Measurements from ENCODE around the gene USH2A.
A peak's percentile ranks its signal among the peaks of the same experiment; 100 is the strongest.
"Not testable (repeated sequence)": the region's sequence is repeated elsewhere in the genome, so short reads cannot be mapped to it uniquely, and the experiment has no call there.

The USH2A gene

DNA sequence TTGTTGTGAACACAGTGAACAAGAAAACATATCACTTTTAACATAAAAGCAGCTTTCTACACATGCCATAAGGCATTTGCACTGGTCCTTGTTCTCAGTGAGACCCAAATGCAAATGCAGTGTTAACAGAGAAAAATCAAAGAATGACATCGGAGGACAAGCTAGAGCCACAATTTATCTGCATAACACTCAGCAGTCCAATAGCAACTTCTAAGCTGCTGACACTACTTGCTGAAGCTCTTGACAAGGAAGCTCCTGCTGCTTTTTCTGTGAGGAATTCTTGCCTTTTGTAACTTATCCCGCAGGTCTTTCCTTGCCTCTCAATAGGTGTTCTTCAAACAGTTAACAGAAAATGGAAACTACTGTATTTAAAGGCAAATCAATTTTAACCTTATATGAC is 34.7 kb downstream of the USH2A start:
- no peak for DNase-seq (ENCODE audit: low spot score)

DNA sequence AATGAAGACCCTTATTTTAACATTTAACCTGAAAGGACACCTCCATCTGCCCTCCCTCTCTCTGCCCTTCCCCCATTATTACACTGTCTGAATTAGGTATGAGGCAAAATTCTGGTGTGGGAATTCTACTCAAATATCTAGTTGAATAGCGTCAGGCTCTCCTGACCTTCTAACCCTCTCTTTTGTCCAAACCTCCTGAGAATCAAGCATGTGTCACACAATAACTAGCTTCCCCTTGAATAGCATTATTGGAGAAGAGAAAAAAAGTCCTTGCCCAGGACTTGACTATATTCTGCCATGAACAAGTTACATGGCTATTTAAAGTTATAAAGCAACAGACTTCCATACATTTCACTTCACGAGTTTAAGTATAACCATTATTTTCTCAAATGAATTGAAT is 35.5 kb downstream of the USH2A start:
- DNase-seq (ENCODE audit: low spot score): no peak

DNA sequence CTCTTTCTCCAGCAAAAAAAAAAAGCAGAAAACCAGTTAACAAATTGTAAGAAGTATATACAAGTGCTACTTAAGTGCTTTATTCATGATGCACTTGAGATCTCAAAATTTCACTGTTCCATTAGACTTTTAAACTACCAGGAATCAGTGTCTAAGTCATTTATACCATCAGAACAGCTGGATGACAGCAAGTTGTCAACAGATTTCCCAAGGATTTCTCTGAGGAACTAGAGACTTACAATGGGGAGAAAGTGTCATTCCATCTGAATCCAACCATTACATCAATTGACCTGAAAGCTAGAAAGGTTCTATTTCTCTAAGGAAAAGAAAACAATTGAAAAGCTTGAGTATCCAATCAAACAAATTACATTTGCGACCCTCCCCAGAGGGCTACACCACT is 43.8 kb downstream of the USH2A start:
- DNase-seq (ENCODE audit: low spot score): no peak

GRCh38 chr1:216368249-216368648 is 55.0 kb downstream of the USH2A start:
- DNase-seq (ENCODE audit: low spot score): no peak

DNA sequence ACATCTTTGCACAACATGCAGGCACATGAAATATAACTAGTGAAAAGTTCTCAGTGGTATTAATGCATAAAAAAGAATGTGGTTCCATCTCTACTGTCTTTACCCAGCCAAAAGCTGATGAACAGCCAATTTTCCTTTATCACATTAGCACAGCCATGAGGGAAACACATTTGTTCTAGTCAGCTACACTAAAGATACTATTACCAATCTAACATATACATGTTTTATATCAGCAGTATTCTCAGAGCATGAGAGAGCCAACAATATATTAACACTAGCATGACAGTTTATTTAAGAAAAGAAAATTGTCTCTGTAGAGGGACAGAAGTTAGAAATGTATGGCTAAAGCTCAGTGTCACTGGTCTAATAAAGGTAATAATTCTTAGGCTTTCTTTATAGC is 56.3 kb downstream of the USH2A start:
- DNase-seq (ENCODE audit: low spot score): no peak

DNA sequence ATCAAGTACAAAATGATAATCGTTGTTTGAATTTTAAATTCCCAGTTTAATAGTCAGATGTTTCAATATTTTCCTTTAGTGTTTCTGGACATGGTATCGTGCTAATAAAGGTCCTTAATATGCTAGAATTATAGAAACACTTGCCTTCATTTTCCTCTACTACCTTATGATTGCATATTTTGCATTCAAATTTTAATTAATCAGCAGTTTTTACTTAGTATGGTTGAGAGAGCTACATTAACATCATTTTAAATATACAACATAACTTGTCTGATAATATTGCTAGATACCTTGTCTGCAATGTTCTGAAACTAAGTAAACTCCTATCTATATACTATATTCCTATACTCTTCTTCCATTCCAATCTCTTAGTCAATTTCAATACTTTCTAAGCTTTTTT is 66.3 kb downstream of the USH2A start:
- no peak for DNase-seq (ENCODE audit: low spot score)

DNA sequence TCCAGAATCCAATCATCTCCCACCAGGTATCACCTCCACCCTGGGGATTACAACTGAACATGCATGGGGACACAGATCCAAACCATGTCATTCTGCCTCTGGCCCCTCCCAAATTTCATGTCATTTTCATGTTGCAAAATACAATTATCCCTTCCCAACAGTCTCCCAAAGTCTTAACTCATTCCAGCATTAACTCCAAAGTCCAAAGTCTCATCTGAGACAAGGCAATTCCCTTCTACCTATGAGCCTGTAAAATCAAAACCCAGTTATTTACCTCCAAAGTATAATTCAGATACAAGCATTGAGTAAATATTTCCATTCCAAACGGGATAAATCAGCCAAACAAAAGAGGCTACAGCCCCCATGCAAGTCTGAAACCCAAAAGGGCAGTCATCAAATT is 73.1 kb downstream of the USH2A start:
- DNase-seq (ENCODE audit: low spot score): no peak

DNA sequence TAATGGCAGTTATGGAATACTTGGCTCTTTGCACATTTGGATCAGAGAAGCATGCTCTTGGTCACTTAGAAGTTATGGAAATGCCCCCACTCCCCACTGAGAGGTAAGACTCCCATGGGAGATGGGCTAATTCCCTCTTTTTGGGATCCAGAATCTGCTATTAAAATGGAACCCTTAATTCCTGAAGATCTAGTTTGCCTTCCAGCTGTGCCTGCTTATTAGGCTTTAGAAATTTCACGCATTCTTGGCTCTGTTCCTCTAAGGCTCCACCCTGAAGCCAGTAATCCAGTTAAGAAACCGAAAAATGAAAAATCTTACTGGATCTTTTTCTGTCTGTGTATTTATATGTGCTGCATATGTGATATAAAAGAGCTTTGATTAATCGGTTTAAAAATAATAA is 76.7 kb downstream of the USH2A start:
- DNase-seq (ENCODE audit: low spot score): no peak

- DNase-seq (ENCODE audit: low spot score): not testable (repeated sequence)
Measured at GRCh38 chr1:216340542-216340941, 82.7 kb downstream of the USH2A start.

DNA sequence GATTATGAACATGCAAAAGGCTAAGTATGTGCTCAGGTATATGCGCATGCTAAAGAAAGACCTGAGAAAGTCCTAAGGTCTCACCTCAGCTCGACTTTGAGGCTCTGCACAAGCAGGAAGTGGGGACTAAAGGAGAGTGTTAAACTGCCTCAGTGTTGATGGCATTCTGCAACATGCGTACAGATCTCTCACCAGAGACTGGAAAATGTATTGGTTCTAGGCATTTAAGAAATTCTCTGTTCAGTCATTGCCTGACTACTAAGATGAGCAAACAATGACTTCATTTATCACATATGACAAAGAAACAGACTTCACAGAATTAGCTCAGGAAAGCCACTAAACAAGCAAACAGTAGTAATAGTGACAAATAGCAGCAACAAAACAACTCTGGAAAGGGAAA is 90.8 kb downstream of the USH2A start:
- DNase-seq (ENCODE audit: low spot score): no peak

GRCh38 chr1:216332003-216332402 is 91.2 kb downstream of the USH2A start:
- DNase-seq (ENCODE audit: low spot score): no peak

DNA sequence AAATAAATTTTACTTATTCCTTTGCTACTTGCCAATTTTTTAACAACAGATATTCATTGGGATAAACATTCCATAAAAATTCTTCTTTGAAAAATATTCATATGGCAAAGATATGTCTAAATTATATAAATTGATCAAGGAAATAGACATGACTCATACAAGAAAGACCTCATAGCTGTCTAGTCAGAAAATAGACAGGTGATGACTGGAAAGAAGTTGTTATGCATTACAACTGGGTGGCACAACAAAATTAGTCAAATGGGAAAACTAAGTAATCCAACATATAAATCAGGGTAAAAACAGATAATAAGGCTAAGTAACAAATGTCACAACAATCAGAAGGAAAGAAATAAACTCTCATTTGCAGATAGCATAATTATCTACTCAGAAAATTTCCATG is 92.0 kb downstream of the USH2A start:
- no peak for DNase-seq (ENCODE audit: low spot score)

- DNase-seq (ENCODE audit: low spot score): no peak
Measured at GRCh38 chr1:216330262-216330661, 93.0 kb downstream of the USH2A start.

DNA sequence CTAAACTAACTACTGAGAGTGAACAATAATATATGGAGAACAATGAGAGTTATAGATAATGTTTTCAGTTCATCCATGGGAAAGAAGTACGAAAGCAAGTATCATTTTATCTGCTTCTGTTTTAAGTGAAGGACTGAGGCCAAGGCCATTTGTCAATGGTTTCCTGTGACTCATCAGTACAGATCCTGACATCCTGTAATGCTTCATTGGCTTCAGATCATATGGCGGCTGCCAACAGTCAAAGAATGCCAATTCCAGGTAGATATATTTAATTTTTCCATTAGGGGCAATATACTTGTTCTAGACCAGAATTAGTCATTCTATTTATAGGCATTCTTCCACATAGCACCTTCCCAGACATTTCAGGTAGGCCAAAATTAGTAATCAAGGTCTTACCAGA is 97.3 kb downstream of the USH2A start:
- no peak for DNase-seq (ENCODE audit: low spot score)

- no peak for DNase-seq (ENCODE audit: low spot score)
Measured at GRCh38 chr1:216325336-216325735, 97.9 kb downstream of the USH2A start.

DNA sequence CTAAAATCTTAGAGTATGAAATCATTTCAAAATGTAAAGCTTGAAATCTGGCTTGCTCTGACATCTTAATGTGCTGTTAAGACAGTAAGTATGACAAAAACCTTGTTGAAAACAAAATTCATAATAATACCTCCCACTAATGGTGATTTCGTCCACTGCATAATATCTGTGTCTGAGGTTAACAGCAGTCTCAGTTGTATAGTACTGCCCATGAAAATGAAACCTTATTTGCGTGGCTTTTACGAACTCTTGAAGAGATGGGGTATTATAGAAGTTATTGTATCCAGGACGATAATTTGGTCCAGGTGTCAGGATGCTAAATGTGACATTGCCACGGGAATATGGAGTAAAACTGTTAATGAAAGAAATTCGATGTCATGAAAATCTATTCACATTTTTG is 99.9 kb downstream of the USH2A start:
- no peak for DNase-seq (ENCODE audit: low spot score)

DNA sequence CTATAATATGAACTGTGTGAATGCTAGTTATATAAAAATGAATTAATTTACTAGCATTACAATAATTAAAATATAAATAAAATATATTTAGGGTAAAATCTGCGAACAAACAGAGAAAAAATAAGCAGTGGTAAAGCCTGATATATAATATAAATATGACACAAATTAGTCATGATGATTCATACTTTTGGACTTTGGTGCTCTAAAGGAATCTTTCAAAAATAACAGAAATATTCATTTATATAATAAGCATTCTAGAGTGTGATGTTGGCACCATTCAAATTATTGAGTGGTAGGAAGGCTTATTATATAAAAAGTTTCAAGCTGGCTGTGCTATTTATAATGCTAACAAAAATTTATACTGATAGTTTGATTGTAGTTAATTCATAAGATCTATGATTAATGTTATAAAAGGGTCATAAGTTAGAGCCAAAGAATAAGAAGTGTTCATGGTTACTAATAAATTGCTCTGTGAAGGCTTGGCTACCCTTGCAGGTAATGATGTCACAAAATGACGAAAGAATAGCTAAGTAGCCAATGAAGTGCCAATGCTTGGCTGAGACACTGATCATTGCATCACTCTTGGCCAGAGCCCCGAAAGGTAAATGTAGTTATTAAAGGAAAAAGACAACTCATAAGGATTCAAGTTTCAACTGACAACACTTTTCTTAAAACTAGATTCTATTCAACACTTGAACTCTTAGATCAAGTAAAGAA is 108.7 kb downstream of the USH2A start:
- DNase-seq (ENCODE audit: low spot score): no peak

- DNase-seq (ENCODE audit: low spot score): peak; percentile 85
Measured at GRCh38 chr1:216310776-216311175, 112.5 kb downstream of the USH2A start.

- no peak for DNase-seq (ENCODE audit: low spot score)
Measured at GRCh38 chr1:216306830-216307229, 116.4 kb downstream of the USH2A start.

DNA sequence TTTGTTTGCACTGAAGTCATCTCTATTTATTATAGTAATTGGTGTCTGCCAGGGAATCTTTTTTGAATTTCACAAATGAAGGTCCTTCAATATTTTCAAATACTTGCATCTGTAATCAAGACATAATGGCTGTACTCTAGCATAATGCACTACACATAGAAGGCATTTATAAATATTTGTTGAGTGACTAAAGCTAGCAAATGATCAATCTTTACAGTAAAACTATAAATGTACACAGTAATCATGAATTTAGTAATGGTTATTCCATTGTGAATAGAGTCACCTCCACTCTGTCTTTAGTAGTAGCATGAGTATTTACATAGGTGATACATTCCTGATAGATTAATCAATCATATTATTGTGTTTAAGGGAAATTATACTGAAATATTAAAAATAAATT is 119.6 kb downstream of the USH2A start:
- DNase-seq (ENCODE audit: low spot score): no peak

- no peak for DNase-seq (ENCODE audit: low spot score)
Measured at GRCh38 chr1:216293683-216294082, 129.6 kb downstream of the USH2A start.

DNA sequence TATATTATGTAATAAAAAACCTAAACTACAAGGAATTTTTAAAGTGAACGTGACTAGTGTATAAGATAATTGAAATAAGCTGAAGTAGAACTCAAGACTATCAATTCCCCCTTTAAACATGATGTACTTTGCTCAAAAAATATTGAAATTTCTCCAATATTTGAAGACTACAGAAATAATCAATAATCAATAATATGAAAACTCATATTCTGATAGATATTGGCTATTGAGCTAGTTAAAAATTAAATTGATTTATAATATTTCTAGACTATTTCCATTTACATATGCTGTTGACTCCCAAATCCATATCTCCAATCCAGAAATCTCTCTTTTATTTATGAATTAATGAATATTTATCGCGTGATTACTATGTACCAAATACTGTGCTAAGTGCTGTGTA is 133.2 kb downstream of the USH2A start:
- DNase-seq (ENCODE audit: low spot score): no peak

- DNase-seq (ENCODE audit: low spot score): no peak
Measured at GRCh38 chr1:216285052-216285451, 138.2 kb downstream of the USH2A start.

- DNase-seq (ENCODE audit: low spot score): no peak
Measured at GRCh38 chr1:216281757-216282156, 141.5 kb downstream of the USH2A start.

Measured in D341Med (cell line).